Measurements from ENCODE around the gene CARMIL1.

Gene CARMIL1

DNA sequence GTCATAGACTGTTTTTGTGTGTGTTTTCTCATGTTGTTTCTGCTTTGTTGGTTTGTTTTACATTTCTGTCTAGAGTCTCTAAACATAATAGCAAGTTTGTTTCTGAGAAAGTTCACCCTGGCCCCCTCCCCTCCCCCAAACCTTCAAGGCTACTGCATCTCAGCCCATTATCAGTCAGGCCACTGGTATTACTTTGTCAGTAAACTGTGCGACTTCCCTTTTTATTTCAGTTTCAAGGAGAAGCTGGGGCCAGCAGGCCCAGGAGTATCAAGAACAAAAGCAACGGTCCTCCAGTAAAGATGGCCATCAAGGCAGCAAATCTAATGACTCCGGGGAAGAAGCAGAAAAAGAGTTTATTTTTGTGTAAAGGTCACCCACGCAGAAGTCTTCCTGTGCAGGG is 340.0 kb downstream of the CARMIL1 start:
- DNase-seq (ENCODE audit: low spot score) = no peak

DNA sequence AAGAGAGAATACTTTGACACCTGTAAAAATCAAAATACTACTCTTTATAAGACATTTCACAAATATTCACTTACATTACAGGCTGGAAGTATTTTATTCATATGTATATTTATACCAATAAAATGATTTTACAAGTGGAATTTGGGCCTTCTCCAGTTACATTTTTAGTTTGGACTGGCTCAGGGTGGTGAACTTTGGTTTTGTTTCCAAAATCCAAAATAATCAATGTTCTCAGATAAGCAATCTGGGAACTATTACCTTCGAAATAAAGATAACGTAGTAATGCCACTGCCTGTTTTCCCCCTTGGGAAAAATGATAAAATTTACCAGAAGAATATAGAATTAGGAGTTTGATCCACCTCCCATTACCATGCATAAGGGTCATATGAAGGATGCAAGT is 341.2 kb downstream of the CARMIL1 start:
- DNase-seq (ENCODE audit: low spot score) = no peak

DNA sequence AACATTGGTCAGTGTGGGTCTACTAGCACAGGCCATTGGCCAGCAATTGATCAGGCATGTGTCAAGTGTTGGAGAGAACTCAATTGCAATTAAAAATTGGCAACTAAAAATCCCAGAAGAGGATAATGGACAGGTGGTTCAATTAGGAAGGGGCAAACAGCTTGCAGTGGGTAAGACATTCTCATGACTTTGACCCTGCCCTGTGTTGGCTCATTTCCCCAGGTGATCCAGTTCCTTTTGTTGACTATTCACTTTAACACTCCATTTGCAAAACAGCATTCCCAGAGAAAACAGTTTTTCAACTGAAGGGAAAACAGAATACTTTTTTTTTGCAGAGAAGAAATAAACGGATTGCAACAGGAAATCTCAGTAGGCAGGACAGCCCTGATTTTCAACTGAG is 343.9 kb downstream of the CARMIL1 start:
- DNase-seq (ENCODE audit: low spot score) = no peak

DNA sequence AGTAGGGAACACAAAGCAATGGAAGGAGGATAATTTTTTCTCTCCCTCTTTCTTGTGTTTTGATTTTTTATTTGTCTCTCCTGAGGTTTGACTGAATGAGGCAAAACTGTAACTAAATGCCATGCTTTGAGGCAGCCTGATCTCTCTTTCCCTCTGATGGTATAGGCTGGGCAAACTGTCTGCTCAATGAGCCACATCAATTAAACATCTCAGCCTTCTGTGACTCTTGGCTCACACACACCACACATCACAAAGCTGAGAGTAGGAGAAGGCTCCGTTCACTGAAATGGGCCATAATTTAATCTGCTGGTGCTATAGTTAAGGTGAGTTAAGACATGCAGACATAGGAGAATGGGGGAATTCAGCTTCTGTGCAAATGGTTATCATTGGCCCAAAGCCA is 344.7 kb downstream of the CARMIL1 start:
- DNase-seq (ENCODE audit: low spot score) = no peak

DNA sequence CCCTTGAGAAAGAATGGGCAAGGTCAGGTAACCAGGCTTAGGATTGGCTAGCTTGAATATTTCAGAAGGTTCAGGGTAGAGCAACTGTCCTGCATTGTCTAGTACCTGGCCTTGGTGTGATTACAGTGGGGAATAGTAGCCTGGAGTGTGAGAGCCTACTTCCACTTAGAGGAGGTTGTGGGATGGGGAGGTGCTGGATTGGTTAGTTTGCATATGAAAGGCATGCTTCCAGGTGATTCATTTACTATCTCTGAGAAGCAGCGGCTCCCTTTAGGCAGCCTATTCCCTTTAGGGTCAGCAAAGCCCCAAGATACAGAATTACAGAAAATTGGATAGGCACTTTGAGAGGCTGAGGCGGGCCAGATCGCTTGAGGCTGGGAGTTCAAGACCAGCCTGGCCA is 347.8 kb downstream of the CARMIL1 start:
- no peak for DNase-seq (ENCODE audit: low spot score)

DNA sequence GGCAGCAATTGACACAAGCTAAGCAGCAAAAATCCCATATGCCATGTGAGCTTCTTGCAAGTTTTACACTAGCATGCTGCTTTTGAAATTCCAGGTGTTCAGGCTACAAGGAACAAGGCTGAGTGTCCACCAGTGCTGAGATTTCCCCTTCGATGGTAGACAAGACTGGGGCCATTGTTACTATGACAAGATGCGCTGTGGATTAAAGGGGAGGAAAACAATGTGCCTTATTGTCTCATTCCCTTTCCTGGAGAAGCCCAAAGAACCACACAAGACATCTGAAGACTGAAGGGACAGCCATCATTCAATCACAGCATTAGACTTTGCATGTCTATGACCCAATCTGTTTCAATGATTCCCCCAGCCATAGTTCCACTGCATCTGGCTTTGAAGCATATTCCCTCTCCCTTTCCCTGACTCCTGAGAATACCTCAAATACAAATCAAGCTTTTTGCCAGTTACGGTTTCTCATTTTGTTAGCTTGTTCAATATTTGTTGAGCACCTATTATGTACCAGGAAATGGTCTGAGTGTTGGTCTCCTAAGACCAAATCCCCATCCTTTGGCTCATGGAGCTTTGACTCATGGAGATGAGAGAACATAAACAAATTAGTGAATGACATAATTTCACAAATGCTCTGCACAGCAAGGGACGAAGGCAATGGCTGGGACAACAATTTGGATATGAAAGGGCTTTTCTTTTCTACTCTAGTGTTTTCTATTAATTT is 349.5 kb downstream of the CARMIL1 start:
- DNase-seq (ENCODE audit: low spot score) = no peak

DNA sequence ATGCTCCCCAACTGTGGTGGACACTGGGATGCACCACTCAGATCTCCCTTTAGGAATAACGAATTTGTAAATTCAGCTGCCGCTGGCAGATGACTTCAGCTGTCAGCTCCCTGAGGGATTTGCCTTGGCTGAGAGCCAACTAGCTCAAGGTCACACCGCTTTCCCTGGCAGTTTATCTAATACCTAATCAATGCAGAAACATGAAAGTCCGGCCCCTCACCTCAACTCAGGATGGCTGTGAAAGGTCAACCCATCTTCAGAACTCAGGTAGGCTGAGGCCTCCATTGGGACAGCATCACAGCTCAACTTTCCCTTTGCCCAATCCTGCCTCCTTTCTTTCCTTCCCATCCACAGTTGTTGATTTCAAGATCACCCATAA is 350.0 kb downstream of the CARMIL1 start:
- DNase-seq (ENCODE audit: low spot score) = no peak

DNA sequence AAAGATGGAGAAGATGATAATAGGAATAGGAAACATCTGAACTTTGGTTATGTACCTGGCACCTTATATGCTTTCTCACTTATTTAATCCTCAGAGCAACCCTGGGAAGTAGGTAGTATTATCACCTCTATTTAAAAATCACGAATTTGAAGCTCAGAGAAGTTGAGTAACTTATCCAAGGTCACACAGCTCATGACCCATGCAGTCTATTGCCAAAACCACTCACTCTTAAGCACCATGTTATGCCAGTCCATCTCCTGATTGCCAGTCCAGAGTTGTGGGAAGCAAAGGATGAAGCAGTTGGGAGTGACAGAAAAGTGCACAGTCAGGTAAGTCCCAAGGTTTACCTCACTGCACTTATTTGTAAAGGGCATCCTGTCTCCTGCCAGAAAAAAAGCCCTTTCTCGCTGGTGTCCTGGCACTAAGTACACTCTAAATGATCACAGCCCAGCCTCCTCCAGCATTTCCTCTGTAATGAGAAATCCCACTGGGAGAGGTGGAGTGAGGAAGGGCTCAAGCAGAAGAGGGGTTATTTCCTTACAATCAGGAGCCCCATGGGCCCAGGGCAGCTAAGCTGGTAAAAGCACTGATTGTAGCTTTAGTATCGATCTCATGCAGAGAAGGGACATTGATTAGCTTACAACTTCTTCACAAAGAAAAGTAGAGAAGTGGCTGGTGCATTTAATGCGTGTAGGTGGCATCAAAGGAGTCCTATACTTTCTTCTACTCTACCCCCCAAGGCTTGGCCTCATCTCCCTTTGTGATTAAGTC is 351.5 kb downstream of the CARMIL1 start:
- DNase-seq (ENCODE audit: low spot score) = no peak

DNA sequence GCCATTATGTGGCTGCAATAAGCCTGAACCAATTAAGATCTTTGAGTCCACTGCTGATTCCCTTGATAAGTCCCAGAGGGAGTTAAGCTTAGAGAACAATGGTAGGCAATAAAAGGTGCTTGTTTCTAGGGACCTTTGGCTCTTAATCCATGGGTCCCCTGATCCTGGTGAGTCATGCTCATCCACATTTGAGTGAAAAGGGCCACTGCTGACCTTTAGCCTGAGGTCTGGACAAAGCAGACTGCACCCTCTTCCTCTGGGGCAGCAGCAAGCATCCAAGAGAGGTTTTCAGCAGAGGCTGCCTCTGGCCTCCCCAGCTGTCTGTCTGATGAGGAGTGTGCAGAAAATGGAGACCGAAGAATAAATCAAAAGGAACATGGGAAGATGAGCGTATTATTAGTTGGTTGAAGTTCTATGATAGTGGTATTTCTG is 356.7 kb downstream of the CARMIL1 start:
- DNase-seq (ENCODE audit: low spot score) = no peak

DNA sequence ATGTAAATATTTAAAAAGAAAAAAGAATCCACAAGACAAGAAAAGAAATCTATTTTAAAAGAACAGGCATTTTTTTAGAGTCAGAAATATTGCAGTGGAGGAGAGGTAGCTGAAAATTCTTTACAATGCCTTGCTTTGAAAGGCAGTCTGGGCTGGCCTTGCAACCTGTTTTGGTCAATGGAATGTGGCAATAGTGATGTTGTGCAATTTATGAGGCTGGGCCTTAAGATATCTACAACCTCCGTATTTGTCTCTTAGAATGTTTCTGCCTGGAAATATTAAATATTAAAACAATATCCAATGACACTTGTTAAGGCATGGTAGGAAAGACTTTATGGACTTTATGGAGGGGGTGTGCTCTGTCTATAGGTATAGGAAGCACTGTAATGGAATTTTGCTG is 358.0 kb downstream of the CARMIL1 start:
- no peak for DNase-seq (ENCODE audit: low spot score)

DNA sequence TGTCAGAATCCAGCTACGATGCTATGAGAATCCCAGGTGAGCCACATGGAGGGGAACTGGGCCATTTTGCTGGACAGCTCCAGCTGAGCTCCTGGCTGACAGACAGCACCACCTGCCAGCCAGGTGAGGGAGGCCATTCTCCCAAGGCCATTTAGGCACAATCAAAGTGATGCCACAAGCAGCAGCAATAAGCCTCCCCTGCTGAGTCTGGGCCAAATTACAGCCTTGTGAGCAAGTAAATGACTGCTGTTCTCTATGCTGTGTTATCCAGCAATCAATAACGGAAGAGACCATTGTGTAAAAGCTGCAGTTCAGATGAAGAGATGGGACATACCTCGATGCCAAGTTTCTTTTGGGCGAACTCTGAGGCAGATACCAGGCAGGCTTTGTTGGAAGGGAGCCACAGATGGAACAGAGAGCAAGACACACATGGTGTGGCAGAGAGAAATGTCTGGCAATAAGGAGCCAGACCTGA is 358.8 kb downstream of the CARMIL1 start:
- no peak for DNase-seq (ENCODE audit: low spot score)

DNA sequence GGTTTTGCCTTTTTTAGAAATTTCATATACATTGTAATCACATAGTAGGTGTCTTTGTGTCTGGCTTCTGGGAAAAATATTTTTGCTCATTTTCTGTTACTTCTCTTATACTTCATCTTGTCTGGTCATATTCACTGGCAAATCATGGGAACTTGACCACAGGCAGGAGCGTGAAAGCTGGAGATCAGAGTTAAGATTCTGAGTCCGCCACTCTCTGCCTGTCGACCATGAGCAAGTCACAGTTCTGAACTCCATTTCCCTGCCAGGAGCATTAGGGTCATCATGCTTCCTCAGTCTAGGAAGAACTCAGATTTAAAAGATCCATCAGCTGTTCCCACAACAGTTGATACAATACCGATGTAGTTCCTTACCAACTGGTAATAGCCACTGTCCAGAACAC is 360.5 kb downstream of the CARMIL1 start:
- no peak for DNase-seq (ENCODE audit: low spot score)

DNA sequence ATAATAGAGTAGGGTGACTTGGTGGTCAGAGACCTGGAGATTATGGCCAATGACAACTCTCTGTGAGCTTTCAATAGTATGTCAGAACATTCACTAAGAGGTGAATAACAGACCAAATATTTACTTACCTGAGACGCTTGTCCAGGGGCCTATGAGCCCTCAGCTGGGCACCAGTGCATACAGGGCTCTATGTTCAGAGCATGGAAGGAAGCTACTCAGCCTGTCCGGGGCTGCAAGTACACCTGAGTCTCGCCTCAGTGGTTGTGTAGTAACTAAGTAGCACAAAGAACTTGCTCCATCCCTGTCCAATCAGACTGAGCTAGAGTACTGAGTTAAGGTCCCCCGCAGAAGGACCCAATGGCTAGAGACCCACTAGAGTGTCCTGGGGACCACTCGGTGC is 361.3 kb downstream of the CARMIL1 start:
- no peak for DNase-seq (ENCODE audit: low spot score)

DNA sequence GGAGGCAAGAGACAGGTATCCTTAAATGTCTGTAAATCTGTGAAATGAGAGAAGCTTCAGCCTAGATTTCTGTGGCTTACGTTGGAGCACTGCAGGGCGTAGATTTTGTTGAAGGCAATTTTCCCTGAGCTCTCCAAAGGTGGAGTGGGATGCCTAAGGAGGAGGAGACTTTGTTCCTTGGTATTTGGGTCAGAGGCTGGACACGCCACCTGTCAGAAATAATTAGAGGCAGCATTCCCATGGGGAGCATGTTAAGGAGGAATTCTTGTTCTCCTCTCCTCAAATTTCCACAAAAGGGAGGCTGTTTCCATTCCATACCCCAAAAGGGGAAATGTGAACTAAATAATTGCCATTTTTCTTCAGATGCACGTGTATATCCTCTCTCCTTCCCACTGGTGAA is 361.7 kb downstream of the CARMIL1 start:
- no peak for DNase-seq (ENCODE audit: low spot score)

DNA sequence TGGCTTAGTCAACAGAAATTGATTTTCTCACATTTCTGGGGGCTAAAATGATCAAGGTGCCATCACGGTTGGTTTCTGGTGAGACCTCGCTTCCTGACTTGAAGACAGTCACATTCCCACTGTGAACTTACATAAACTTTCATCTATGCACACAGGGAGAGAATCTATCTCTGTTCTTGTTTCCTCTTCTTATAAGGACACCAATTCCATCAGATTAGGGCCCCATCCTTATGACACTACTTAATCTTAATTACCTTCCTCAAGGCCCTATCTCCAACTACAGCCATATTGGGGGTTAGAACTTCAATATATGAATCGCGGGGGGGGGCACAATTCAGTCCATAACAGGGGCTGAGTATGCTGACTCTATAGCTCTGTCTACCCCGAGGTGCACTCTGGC is 362.2 kb downstream of the CARMIL1 start:
- no peak for DNase-seq (ENCODE audit: low spot score)

DNA sequence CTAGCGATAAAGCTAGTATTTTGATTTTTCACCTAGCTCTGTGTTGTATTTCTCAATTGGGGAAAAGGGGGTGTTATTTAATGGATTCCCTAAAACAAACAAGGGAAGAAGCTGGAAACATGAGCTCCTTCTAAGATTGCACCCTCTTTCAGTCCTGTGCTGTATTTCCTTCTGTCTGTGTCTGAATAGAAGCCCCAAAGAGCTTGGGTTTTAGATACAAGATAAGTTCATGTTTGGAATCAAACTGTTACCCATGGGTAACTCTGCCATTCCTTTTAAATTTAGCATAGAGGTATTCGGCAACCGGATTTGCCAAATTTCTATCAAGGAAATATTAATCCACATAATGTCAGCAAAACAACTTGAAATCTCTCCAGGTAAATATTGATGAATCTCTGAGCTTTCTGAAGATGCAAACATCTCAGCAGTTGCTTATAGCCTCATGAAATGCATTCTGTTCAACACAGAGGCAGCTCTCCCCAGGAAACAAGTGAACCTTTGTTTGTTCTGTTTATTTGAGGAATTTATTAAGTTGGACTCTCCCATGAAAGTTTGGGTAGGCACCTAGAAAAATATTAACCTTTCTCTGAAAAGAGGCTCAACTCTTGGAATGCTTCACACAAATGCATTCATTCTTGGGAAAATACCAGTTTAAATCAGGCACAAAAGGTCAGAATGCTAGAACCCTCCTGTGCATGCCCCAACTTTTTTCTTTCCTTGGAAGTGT is 362.9 kb downstream of the CARMIL1 start:
- no peak for DNase-seq (ENCODE audit: low spot score)

DNA sequence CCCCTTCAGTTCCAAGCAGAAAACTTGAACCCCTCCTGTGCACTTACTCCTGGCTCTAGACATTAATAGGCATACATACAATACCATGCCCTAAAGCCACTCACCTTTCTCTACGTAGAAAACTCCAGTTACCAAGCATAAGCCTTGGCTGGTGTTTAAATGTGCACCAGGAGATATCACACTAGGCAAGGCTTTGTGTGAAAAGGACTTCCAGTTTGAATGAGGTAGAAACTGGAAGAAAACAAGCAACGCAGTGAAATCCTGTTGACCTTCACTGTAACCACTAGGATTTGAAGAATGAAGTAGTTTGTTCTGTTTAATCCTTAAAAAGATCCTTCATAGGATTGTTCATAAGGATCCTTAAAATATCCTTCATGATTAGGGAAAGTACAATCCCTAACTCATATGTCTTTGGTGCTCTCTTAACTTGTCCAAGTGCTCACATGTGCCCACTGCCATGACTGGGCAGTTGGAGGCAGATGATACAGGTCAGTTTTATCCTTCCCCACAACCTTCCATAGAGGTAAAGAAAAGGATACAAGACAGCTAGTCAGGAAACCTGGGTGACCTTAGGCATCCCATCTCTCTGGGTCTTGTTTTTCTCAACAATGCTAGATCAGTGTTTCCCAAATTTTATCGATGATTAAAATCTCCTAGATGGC is 363.6 kb downstream of the CARMIL1 start:
- DNase-seq (ENCODE audit: low spot score) = no peak

DNA sequence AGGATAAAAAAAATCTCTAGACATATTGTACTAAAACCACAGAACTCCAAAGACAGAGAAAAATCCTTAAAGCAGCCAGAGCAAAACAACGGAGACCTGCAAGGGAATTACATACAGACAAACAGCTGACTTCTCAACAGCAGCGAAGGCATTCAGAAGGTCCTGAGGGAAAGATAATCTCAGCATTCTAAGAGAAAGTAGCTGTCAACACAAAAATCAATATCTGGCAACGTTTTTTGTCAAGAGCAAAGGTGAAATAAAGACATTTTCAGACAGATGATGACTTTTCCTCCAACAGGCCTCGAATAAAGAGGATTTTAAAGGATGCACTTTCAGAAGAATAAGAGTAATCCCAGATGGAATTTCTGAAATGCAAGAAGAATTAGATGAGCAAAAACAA is 366.7 kb downstream of the CARMIL1 start:
- no peak for DNase-seq (ENCODE audit: low spot score)

DNA sequence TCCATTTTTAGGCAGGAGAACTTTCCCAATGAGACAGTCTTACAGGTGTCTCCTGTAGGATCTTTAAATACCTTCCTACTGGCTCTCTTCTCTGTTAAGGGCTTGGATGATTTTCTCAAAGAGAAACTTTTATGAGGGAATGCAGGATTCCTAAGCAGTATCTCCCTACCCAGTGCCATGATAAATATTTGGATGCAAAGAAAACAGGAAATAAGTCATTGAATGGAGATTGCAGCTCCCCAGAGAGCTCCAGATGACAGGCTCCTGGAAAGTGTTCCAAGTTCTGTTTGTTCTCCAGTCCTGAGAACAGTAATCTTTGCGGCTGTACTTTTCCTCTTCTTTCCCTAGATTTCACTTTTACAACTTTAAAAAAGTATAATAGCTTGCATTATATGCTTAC is 370.4 kb downstream of the CARMIL1 start:
- no peak for DNase-seq (ENCODE audit: low spot score)

DNA sequence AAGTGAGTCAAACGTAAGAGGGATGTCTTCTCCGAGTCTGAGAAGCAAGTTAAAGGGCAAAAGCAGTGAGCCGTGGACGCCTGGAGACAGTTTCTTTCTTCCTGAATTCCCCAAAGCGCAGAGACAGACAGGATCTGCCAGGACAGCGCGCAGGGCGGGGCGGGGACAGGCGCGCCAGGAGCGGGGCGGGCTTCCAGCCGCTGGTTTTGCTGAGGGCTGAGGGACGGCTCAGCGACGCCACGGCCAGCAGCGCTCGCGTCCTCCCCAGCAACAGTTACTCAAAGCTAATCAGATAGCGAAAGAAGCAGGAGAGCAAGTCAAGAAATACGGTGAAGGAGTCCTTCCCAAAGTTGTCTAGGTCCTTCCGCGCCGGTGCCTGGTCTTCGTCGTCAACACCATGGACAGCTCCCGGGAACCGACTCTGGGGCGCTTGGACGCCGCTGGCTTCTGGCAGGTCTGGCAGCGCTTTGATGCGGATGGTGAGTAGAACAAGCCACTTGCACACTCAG is 372.9 kb downstream of the CARMIL1 start, which contains the start of gene SCGN:
SCGN (plus strand) TSS at position 209 of the 509 bp plus-strand sequence; CDS start at position 398, 189 bp downstream.
- DNase-seq (ENCODE audit: low spot score) = no peak

DNA sequence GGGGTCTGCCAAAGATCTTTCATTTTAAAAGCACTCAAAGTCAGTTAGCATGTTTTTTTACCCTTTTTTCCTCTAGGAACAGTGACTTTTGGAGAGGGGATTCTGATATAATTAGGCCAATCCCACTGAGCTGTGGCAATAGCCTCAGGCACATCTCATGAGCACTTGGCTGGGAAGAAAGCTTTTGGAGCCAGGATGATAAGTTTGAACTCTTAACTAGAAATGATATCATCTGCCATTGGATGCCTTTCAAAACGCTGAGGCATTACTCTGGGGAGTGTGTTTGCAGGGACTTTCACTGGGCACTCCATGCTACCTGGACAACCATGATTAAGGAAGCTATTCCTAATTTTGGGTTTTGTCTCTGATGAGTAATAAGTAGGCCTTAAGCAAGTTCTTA is 376.5 kb downstream of the CARMIL1 start:
- DNase-seq (ENCODE audit: low spot score) = no peak
